Eye (tissue), 1 donor: ENCODE measurements around the gene OGFOD2.
"Not testable (repeated sequence)": the region's sequence is repeated elsewhere in the genome, so short reads cannot be mapped to it uniquely, and the experiment has no call there.

Source experiments
- DNase-seq: peaks from one replicate; pipeline ENCODE4 v3.0.0-alpha.2; 2015

Gene OGFOD2

GRCh38 chr12:123005081-123005626, 30.1 kb downstream of the OGFOD2 start:
- DNase-seq = no peak

GRCh38 chr12:123006977-123007376, 31.9 kb downstream of the OGFOD2 start:
- no peak for DNase-seq

- no peak for DNase-seq
These were observed 35.1 kb downstream of the OGFOD2 start for GRCh38 chr12:123010110-123010509.

GRCh38 chr12:123010681-123011080, 35.6 kb downstream of the OGFOD2 start:
- no peak for DNase-seq

GRCh38 chr12:123011701-123012100, 36.7 kb downstream of the OGFOD2 start:
- DNase-seq = no peak

GRCh38 chr12:123013185-123014095, 38.4 kb downstream of the OGFOD2 start:
- DNase-seq = no peak

- not testable (repeated sequence) for DNase-seq
These were observed 39.4 kb downstream of the OGFOD2 start for GRCh38 chr12:123014473-123014872.

GRCh38 chr12:123017753-123018152, 42.7 kb downstream of the OGFOD2 start:
- DNase-seq = no peak

- DNase-seq = no peak
These were observed 44.7 kb downstream of the OGFOD2 start for GRCh38 chr12:123019841-123020138.

GRCh38 chr12:123021688-123022604, 46.9 kb downstream of the OGFOD2 start:
- no peak for DNase-seq

GRCh38 chr12:123022846-123023245, 47.8 kb downstream of the OGFOD2 start:
- DNase-seq = no peak

- no peak for DNase-seq
These were observed 49.9 kb downstream of the OGFOD2 start for GRCh38 chr12:123024819-123025391.

GRCh38 chr12:123026094-123026853, 51.2 kb downstream of the OGFOD2 start:
- no peak for DNase-seq

- no peak for DNase-seq
These were observed 52.8 kb downstream of the OGFOD2 start for GRCh38 chr12:123027726-123028445.

GRCh38 chr12:123028475-123028874, 53.4 kb downstream of the OGFOD2 start:
- DNase-seq = no peak

- no peak for DNase-seq
These were observed 54.5 kb downstream of the OGFOD2 start for GRCh38 chr12:123029550-123029949.
